Central memory CD8-positive, alpha-beta T cell (primary cell): ENCODE data around the gene MSMB.
"Not testable (repeated sequence)": the region's sequence is repeated elsewhere in the genome, so short reads cannot be mapped to it uniquely, and the experiment has no call there.

Experiments
- ATAC-seq: fragments of 150-1000 bp; cut with Tn5 transposase; replicated peaks from 2 replicates; pipeline ENCODE4 v1.10.0; 2022; ENCODE audit warnings: mild to moderate bottlenecking, moderate FRiP score, moderate number of reproducible peaks; ENCODE audit not compliant: poor library complexity, severe bottlenecking; ENCODE audit errors: extremely low read depth
- DNase-seq, 2 donors: peaks; one replicate each; pipeline ENCODE4 v3.0.0; 2021; ENCODE audit warnings: low spot score in 2 of 2
- H3K27ac Mint-ChIP-seq: one replicate; pipeline ENCODE4 v1.8.0; 2022; ENCODE audit warnings: low read depth, mild to moderate bottlenecking, moderate library complexity, mixed read lengths
- H3K27me3 Mint-ChIP-seq: one replicate; pipeline ENCODE4 v1.8.0; 2022; ENCODE audit warnings: mixed read lengths
- H3K36me3 Mint-ChIP-seq: one replicate; pipeline ENCODE4 v1.8.0; 2022; ENCODE audit warnings: mild to moderate bottlenecking, moderate library complexity, mixed read lengths; ENCODE audit not compliant: insufficient read depth
- H3K4me1 Mint-ChIP-seq: one replicate; pipeline ENCODE4 v1.8.0; 2022; ENCODE audit warnings: mixed read lengths
- H3K4me3 Mint-ChIP-seq: one replicate; pipeline ENCODE4 v1.8.0; 2022; ENCODE audit warnings: mild to moderate bottlenecking, moderate library complexity, mixed read lengths
- H3K9me3 Mint-ChIP-seq: one replicate; pipeline ENCODE4 v1.8.0; 2022; ENCODE audit warnings: mixed read lengths

Gene MSMB

GRCh38 chr10:46046261-46046660 lies at the start of gene MSMB:
TSS of gene MSMB (minus strand) at chr10:46046269. CDS start at chr10:46046237, 32 bp downstream.
- H3K4me1 Mint-ChIP-seq, result no peaks in the 10 kb centered on the region
- ATAC-seq (no peak), DNase-seq (no peak)
- peaks cover 41% of the 10 kb centered on the region for H3K27me3 Mint-ChIP-seq
- no peak within 1 kb of the TSS for H3K4me3 Mint-ChIP-seq
- no peak within 1 kb of the TSS for H3K27ac Mint-ChIP-seq
- no peaks in the 10 kb centered on the region for H3K36me3 Mint-ChIP-seq
- no peaks in the 10 kb centered on the region for H3K9me3 Mint-ChIP-seq

- ATAC-seq (no peak), DNase-seq (no peak)
- Mint-ChIP-seq H3K4me1 (peaks cover 35% of the 10 kb centered on the region), H3K27ac (no peak overlapping the region), H3K4me3 (no peak overlapping the region), H3K9me3 (no peaks in the 10 kb centered on the region), H3K27me3 (no peaks in the 10 kb centered on the region), H3K36me3 (peaks cover 4% of the 10 kb centered on the region)
Observed at GRCh38 chr10:46094931-46095750, 49.1 kb upstream of the MSMB start.

- peaks cover 35% of the 10 kb centered on the region for H3K4me1 Mint-ChIP-seq
- H3K36me3 Mint-ChIP-seq, result peaks cover 4% of the 10 kb centered on the region
- H3K27ac Mint-ChIP-seq, result no peak overlapping the region
- H3K4me3 Mint-ChIP-seq, result no peak overlapping the region
- H3K9me3 Mint-ChIP-seq, result no peaks in the 10 kb centered on the region
- H3K27me3 Mint-ChIP-seq, result no peaks in the 10 kb centered on the region
- ATAC-seq (no peak), DNase-seq (no peak)
Observed at GRCh38 chr10:46094197-46094500, 48.1 kb upstream of the MSMB start.

GRCh38 chr10:46093316-46094196 lies 47.5 kb upstream of the MSMB start:
- not testable (repeated sequence) for H3K27me3 Mint-ChIP-seq, ATAC-seq, H3K9me3 Mint-ChIP-seq, H3K27ac Mint-ChIP-seq, H3K36me3 Mint-ChIP-seq, DNase-seq, H3K4me3 Mint-ChIP-seq
- peaks cover 30% of the 10 kb centered on the region for H3K4me1 Mint-ChIP-seq

- ATAC-seq (peak; percentile 64), DNase-seq (no peak)
- Mint-ChIP-seq H3K27me3 (no peaks in the 10 kb centered on the region), H3K36me3 (peaks cover 4% of the 10 kb centered on the region), H3K9me3 (no peaks in the 10 kb centered on the region), H3K4me1 (peaks cover 24% of the 10 kb centered on the region), H3K27ac (no peak overlapping the region), H3K4me3 (no peak overlapping the region)
Observed at GRCh38 chr10:46092524-46093081, 46.5 kb upstream of the MSMB start.

- DNase-seq (no peak), ATAC-seq (no peak)
- no peaks in the 10 kb centered on the region for H3K9me3 Mint-ChIP-seq
- H3K36me3 Mint-ChIP-seq, result peaks cover 2% of the 10 kb centered on the region
- no peaks in the 10 kb centered on the region for H3K27me3 Mint-ChIP-seq
- H3K4me3 Mint-ChIP-seq, result peak overlapping the region; percentile 8
- H3K27ac Mint-ChIP-seq, result no peak overlapping the region
- H3K4me1 Mint-ChIP-seq, result peaks cover 18% of the 10 kb centered on the region
Observed at GRCh38 chr10:46091828-46092523, 45.9 kb upstream of the MSMB start.

- Mint-ChIP-seq H3K9me3 (no peaks in the 10 kb centered on the region), H3K4me1 (peaks cover 12% of the 10 kb centered on the region), H3K4me3 (peak overlapping the region; percentile 8), H3K36me3 (peaks cover 2% of the 10 kb centered on the region), H3K27me3 (no peaks in the 10 kb centered on the region), H3K27ac (no peak overlapping the region)
- ATAC-seq, result peak; percentile 21
- DNase-seq, result no peak
Observed at GRCh38 chr10:46091080-46091827, 45.2 kb upstream of the MSMB start.

GRCh38 chr10:46090258-46090812 lies 44.3 kb upstream of the MSMB start:
- H3K4me3 Mint-ChIP-seq, result peak overlapping the region; percentile 8
- H3K4me1 Mint-ChIP-seq, result peaks cover 12% of the 10 kb centered on the region
- ATAC-seq (no peak), DNase-seq (no peak)
- no peaks in the 10 kb centered on the region for H3K27me3 Mint-ChIP-seq
- H3K27ac Mint-ChIP-seq, result no peak overlapping the region
- H3K36me3 Mint-ChIP-seq, result peaks cover 2% of the 10 kb centered on the region
- H3K9me3 Mint-ChIP-seq, result no peaks in the 10 kb centered on the region

GRCh38 chr10:46087381-46087780 lies 41.3 kb upstream of the MSMB start:
- not testable (repeated sequence) for H3K4me3 Mint-ChIP-seq, H3K27me3 Mint-ChIP-seq, H3K27ac Mint-ChIP-seq, H3K4me1 Mint-ChIP-seq, H3K9me3 Mint-ChIP-seq, DNase-seq, H3K36me3 Mint-ChIP-seq, ATAC-seq

GRCh38 chr10:46084321-46085165 lies 38.5 kb upstream of the MSMB start:
- H3K36me3 Mint-ChIP-seq, result no peaks in the 10 kb centered on the region
- ATAC-seq (no peak), DNase-seq (no peak)
- peaks cover 15% of the 10 kb centered on the region for H3K4me1 Mint-ChIP-seq
- H3K9me3 Mint-ChIP-seq, result no peaks in the 10 kb centered on the region
- no peaks in the 10 kb centered on the region for H3K27me3 Mint-ChIP-seq
- H3K4me3 Mint-ChIP-seq, result no peak overlapping the region
- no peak overlapping the region for H3K27ac Mint-ChIP-seq

- peaks cover 26% of the 10 kb centered on the region for H3K4me1 Mint-ChIP-seq
- DNase-seq (no peak), ATAC-seq (no peak)
- no peak overlapping the region for H3K27ac Mint-ChIP-seq
- H3K27me3 Mint-ChIP-seq, result no peaks in the 10 kb centered on the region
- no peak overlapping the region for H3K4me3 Mint-ChIP-seq
- no peaks in the 10 kb centered on the region for H3K9me3 Mint-ChIP-seq
- H3K36me3 Mint-ChIP-seq, result no peaks in the 10 kb centered on the region
Observed at GRCh38 chr10:46080886-46081285, 34.8 kb upstream of the MSMB start.
